ENCODE measurements around the gene JAKMIP2. TPM values are rescaled to one million over a fixed set of nuclear protein-coding genes. Genes with fewer than 3 reads are reported as not detected.

Gene JAKMIP2
- total RNA-seq, 4 donors from 2014 or later: 0.20 TPM; not detected in 3

DNA sequence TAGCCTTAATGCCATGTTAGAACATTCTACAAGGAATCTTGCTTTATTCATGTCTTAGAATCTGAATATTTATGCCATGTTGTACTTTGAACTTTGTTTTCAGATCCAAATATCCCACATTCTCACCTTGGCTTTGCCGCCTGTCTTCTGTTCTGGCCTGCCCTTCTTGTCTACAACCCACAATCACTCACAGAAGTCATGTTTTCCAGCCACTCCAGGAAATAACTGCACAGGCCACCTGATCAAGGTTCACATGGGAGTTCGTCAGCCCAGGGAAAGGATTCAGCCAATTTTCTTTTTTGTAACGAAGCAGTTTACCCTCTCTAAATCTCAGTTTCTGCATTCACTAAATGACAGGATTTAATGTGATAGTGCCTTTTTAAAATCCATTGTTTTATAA is 70.5 kb downstream of the JAKMIP2 start:
- TF ChIP-seq POLR2A (IDR thresholded peaks at IDR 0.05): no peak
- TF ChIP-seq, protein P1, sequence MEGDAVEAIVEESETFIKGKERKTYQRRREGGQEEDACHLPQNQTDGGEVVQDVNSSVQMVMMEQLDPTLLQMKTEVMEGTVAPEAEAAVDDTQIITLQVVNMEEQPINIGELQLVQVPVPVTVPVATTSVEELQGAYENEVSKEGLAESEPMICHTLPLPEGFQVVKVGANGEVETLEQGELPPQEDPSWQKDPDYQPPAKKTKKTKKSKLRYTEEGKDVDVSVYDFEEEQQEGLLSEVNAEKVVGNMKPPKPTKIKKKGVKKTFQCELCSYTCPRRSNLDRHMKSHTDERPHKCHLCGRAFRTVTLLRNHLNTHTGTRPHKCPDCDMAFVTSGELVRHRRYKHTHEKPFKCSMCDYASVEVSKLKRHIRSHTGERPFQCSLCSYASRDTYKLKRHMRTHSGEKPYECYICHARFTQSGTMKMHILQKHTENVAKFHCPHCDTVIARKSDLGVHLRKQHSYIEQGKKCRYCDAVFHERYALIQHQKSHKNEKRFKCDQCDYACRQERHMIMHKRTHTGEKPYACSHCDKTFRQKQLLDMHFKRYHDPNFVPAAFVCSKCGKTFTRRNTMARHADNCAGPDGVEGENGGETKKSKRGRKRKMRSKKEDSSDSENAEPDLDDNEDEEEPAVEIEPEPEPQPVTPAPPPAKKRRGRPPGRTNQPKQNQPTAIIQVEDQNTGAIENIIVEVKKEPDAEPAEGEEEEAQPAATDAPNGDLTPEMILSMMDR (IDR thresholded peaks at IDR 0.05 in 4 of 5, conservative IDR thresholded peaks at IDR 0.05 in 1 of 5): no peak
- in situ Hi-C loops (cut with MboI; ENCODE audit: low sequenced_read_pairs in 4 of 4): no loop called here

DNA sequence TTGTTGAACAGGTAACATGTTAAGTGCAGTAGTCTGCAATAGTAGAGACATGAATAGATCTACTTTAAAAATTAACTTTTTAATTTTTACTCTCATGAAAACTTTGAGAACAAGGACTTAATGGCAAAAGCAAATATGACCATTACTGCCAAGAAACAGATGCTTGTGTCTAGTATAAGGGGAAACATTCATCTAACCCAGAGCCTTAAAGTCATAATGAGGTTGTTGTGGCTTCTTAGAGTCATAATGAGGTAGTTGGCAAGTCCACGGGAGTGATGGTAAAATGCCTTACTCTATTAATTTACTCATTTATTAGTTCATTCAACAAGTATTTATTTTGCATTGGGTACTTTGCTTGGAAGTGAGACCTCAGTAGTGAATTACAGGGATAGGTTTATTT is 71.5 kb downstream of the JAKMIP2 start:
- in situ Hi-C loops (cut with MboI; ENCODE audit: low sequenced_read_pairs in 4 of 4): no loop called here
- no peak overlapping the region for H3K27ac ChIP-seq
- ATAC-seq: no peak

More for the DNA sequence above, 70.5 kb downstream of the JAKMIP2 start:
- Histone ChIP-seq H3K4me1 (no peaks in the 10 kb centered on the region), H3K27ac (no peak overlapping the region), H3K36me3 (no peaks in the 10 kb centered on the region), H3K9me3 (no peaks in the 10 kb centered on the region), H3K27me3 (no peaks in the 10 kb centered on the region), H3K4me3 (no peak overlapping the region)
- intact Hi-C loops (cut with DNase I; ENCODE audit: low total_unique reads): no loop called here
- ATAC-seq: no peak
- DNase-seq: no peak

DNA sequence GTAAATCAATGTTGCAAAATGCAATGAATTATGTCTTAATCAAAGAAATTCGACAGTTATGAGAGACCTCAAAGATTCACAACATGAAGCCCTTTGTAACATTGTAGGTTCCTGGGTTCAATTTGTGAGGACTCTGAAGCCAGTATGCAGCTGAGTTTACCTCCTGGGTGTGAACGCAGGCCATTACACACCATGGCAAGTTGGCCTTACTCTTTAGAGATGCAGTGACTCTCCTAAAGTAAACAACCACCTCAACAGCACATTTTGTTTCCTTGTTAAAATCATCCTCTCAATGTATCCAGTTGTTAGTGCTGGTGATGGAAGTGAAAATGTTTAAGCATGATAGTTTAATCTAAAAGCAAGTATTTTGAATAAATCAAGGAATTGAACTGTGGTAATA is 73.8 kb downstream of the JAKMIP2 start:
- TF ChIP-seq POLR2A (IDR thresholded peaks at IDR 0.05): no peak
- TF ChIP-seq, protein P1 (IDR thresholded peaks at IDR 0.05 in 4 of 5, conservative IDR thresholded peaks at IDR 0.05 in 1 of 5): no peak
- in situ Hi-C loops (cut with MboI; ENCODE audit: low sequenced_read_pairs in 4 of 4): no loop called here

More for the DNA sequence above, 71.5 kb downstream of the JAKMIP2 start:
- no peak for TF ChIP-seq POLR2A (IDR thresholded peaks at IDR 0.05)
- TF ChIP-seq, protein P1 (IDR thresholded peaks at IDR 0.05 in 4 of 5, conservative IDR thresholded peaks at IDR 0.05 in 1 of 5): no peak
- Histone ChIP-seq H3K4me1 (no peaks in the 10 kb centered on the region), H3K9me3 (no peaks in the 10 kb centered on the region), H3K36me3 (no peaks in the 10 kb centered on the region), H3K27me3 (no peaks in the 10 kb centered on the region), H3K4me3 (no peak overlapping the region)
- DNase-seq: no peak
- intact Hi-C loops (cut with DNase I; ENCODE audit: low total_unique reads): no loop called here

DNA sequence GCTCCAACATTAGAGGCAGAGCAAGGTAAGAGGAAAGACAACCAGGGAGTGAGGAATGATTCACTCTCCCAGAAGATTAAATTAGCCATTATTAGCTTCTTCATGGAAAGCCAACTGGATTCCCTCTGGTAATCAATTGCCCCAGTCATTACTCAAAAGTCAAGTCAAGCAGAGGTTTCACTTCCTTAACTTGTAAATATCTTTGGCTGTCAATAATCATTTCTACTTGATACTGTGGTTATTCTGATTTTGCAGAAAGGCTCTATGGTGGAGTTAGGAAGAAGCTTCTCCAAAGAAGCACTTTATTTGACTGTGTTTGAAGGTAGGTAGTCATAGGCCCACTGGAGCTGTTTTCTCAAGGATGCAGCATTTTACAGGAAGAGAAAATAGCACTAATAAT is 78.0 kb downstream of the JAKMIP2 start:
- intact Hi-C loops (cut with DNase I; ENCODE audit: low total_unique reads) (no loop called here), in situ Hi-C loops (cut with MboI; ENCODE audit: low sequenced_read_pairs in 4 of 4) (no loop called here)
- H3K9me3 ChIP-seq: no peaks in the 10 kb centered on the region
- H3K27me3 ChIP-seq: no peaks in the 10 kb centered on the region
- no peaks in the 10 kb centered on the region for H3K36me3 ChIP-seq
- no peak for TF ChIP-seq POLR2A (IDR thresholded peaks at IDR 0.05)
- TF ChIP-seq, protein P1 (IDR thresholded peaks at IDR 0.05 in 4 of 5, conservative IDR thresholded peaks at IDR 0.05 in 1 of 5): no peak
- no peak overlapping the region for H3K27ac ChIP-seq
- ATAC-seq (no peak), DNase-seq (no peak)
- no peaks in the 10 kb centered on the region for H3K4me1 ChIP-seq
- no peak overlapping the region for H3K4me3 ChIP-seq

More for the DNA sequence above, 73.8 kb downstream of the JAKMIP2 start:
- Histone ChIP-seq H3K9me3 (no peaks in the 10 kb centered on the region), H3K4me1 (no peaks in the 10 kb centered on the region), H3K36me3 (no peaks in the 10 kb centered on the region), H3K4me3 (no peak overlapping the region), H3K27me3 (no peaks in the 10 kb centered on the region), H3K27ac (no peak overlapping the region)
- ATAC-seq (no peak), DNase-seq (no peak)
- intact Hi-C loops (cut with DNase I; ENCODE audit: low total_unique reads): no loop called here

DNA sequence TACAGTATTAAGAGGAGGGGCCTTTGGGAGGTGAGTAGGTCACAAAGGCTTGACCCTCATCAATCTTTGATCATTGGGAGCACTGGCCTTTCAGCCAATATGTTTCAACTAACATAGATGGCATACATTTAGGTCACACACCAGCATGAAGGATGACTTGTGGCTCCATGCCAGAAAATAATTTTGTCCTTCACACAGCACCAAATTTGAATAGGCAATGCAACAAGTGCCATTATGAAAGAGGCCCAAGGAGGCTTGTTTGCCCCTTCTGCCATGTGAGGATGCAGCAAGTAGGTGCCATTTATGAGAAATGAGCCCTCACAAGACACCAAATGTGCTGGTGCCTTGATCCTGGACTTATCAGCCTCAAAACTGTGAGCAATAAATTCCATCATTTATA is 81.1 kb downstream of the JAKMIP2 start:
- Histone ChIP-seq H3K4me3 (no peak overlapping the region), H3K36me3 (no peaks in the 10 kb centered on the region), H3K27ac (no peak overlapping the region), H3K4me1 (no peaks in the 10 kb centered on the region), H3K27me3 (no peaks in the 10 kb centered on the region), H3K9me3 (peaks cover 0 to 3% (median 0%) of the 10 kb centered on the region in 3 donors)
- DNase-seq (no peak), ATAC-seq (no peak)
- TF ChIP-seq, protein P1 (IDR thresholded peaks at IDR 0.05 in 4 of 5, conservative IDR thresholded peaks at IDR 0.05 in 1 of 5): no peak
- no peak for TF ChIP-seq POLR2A (IDR thresholded peaks at IDR 0.05)
- intact Hi-C loops (cut with DNase I; ENCODE audit: low total_unique reads) (no loop called here), in situ Hi-C loops (cut with MboI; ENCODE audit: low sequenced_read_pairs in 4 of 4) (no loop called here)

Measured in gastrocnemius medialis (tissue), 4 donors.